ENCODE data around the gene RAB5B.

RAB5B gene

GRCh38 chr12:55973599-55974307 lies at the start of gene RAB5B:
RAB5B (plus strand) TSS chr12:55974078; CDS start chr12:55986961, 12,883 bp downstream.
- peak; percentile 98 for DNase-seq (ENCODE audit: low read depth)

GRCh38 chr12:55925371-55925770 lies 48.5 kb upstream of the RAB5B start:
- no peak for DNase-seq (ENCODE audit: low read depth)

GRCh38 chr12:55925870-55926737 lies 47.8 kb upstream of the RAB5B start:
- DNase-seq (ENCODE audit: low read depth) = no peak

- DNase-seq (ENCODE audit: low read depth) = peak; percentile 83
Observed at GRCh38 chr12:55926738-55927587, 46.9 kb upstream of the RAB5B start.

GRCh38 chr12:55927588-55928502 lies 46.0 kb upstream of the RAB5B start, which contains the start of gene PYM1:
PYM1 (minus strand) TSS chr12:55927894; CDS start chr12:55927761, 133 bp downstream.
- DNase-seq (ENCODE audit: low read depth) = peak; percentile 16

GRCh38 chr12:55929306-55929791 lies 44.5 kb upstream of the RAB5B start:
- DNase-seq (ENCODE audit: low read depth) = peak; percentile 85

GRCh38 chr12:55930771-55931316 lies 43.0 kb upstream of the RAB5B start, which contains the start of gene DGKA:
DGKA (plus strand) TSS chr12:55931162; CDS start chr12:55936504, 5,342 bp downstream.
- peak; percentile 63 for DNase-seq (ENCODE audit: low read depth)

- DNase-seq (ENCODE audit: low read depth) = no peak
Observed at GRCh38 chr12:55931317-55931779, 42.5 kb upstream of the RAB5B start.

GRCh38 chr12:55931780-55932550 lies 41.9 kb upstream of the RAB5B start:
- DNase-seq (ENCODE audit: low read depth) = no peak

GRCh38 chr12:55932551-55932910 lies 41.3 kb upstream of the RAB5B start:
- peak; percentile 36 for DNase-seq (ENCODE audit: low read depth)

GRCh38 chr12:55933169-55933798 lies 40.6 kb upstream of the RAB5B start:
- no peak for DNase-seq (ENCODE audit: low read depth)

- DNase-seq (ENCODE audit: low read depth) = no peak
Observed at GRCh38 chr12:55933799-55934742, 39.8 kb upstream of the RAB5B start.

- DNase-seq (ENCODE audit: low read depth) = no peak
Observed at GRCh38 chr12:55934773-55935172, 39.1 kb upstream of the RAB5B start.

- peak; percentile 41 for DNase-seq (ENCODE audit: low read depth)
Observed at GRCh38 chr12:55935738-55936151, 38.1 kb upstream of the RAB5B start.

GRCh38 chr12:55937981-55938380 lies 35.9 kb upstream of the RAB5B start:
- no peak for DNase-seq (ENCODE audit: low read depth)

- DNase-seq (ENCODE audit: low read depth) = no peak
Observed at GRCh38 chr12:55938826-55939501, 34.9 kb upstream of the RAB5B start.

- DNase-seq (ENCODE audit: low read depth) = peak; percentile 77
Observed at GRCh38 chr12:55940065-55940732, 33.7 kb upstream of the RAB5B start.

Measured in stimulated activated CD4-positive, alpha-beta T cell treated with anti-CD3 and anti-CD28 coated beads, Interleukin-2, amount 100 ng/mL, for 4 hours (primary cell).